HUES64 (cell line): ENCODE data around the gene CLIP4.

Source experiments
- H3K27ac ChIP-seq: 2 replicates; pipeline ENCODE4 v1.7.0; 2013; ENCODE audit warnings: low read depth, low read length, inconsistent platforms
- H3K27me3 ChIP-seq: 2 replicates; pipeline ENCODE4 v1.6.1; 2013; ENCODE audit warnings: mild to moderate bottlenecking, low read length; ENCODE audit not compliant: insufficient read depth
- H3K36me3 ChIP-seq: 2 replicates; pipeline ENCODE4 v1.6.1; 2013; ENCODE audit warnings: mild to moderate bottlenecking, low read length; ENCODE audit not compliant: insufficient read depth
- H3K4me1 ChIP-seq: 2 replicates; pipeline ENCODE4 v1.6.1; 2013; ENCODE audit warnings: mild to moderate bottlenecking, low read length, moderate library complexity; ENCODE audit not compliant: insufficient read depth
- H3K4me3 ChIP-seq: 2 replicates; pipeline ENCODE4 v1.5.1; 2013; ENCODE audit warnings: mild to moderate bottlenecking, low read length, moderate library complexity
- H3K9ac ChIP-seq: 2 replicates; pipeline ENCODE4 v1.6.1; 2013; ENCODE audit warnings: mild to moderate bottlenecking, low read depth, low read length
- H3K9me3 ChIP-seq: 2 replicates; pipeline ENCODE4 v1.6.1; 2013; ENCODE audit warnings: low read depth, low read length; ENCODE audit not compliant: insufficient read depth
- WGBS: fragments of 150-250, 120-280 bp; methylation state at CpG from one replicate; pipeline ENCODE4 v1.1.7; 2013; ENCODE audit warnings: missing lambda C conversion rate; 5-methylcytosine and 5-hydroxymethylcytosine counted together

The CLIP4 gene

GRCh38 chr2:29215073-29215472, 99.9 kb downstream of the CLIP4 start:
- 95% methylated on average over 5 of the region's 5 CpGs for WGBS
- Histone ChIP-seq H3K9ac (no peak overlapping the region), H3K27me3 (no peaks in the 10 kb centered on the region), H3K4me3 (no peak overlapping the region), H3K9me3 (no peaks in the 10 kb centered on the region), H3K4me1 (peaks cover 11% of the 10 kb centered on the region), H3K36me3 (no peaks in the 10 kb centered on the region), H3K27ac (no peak overlapping the region)

DNA sequence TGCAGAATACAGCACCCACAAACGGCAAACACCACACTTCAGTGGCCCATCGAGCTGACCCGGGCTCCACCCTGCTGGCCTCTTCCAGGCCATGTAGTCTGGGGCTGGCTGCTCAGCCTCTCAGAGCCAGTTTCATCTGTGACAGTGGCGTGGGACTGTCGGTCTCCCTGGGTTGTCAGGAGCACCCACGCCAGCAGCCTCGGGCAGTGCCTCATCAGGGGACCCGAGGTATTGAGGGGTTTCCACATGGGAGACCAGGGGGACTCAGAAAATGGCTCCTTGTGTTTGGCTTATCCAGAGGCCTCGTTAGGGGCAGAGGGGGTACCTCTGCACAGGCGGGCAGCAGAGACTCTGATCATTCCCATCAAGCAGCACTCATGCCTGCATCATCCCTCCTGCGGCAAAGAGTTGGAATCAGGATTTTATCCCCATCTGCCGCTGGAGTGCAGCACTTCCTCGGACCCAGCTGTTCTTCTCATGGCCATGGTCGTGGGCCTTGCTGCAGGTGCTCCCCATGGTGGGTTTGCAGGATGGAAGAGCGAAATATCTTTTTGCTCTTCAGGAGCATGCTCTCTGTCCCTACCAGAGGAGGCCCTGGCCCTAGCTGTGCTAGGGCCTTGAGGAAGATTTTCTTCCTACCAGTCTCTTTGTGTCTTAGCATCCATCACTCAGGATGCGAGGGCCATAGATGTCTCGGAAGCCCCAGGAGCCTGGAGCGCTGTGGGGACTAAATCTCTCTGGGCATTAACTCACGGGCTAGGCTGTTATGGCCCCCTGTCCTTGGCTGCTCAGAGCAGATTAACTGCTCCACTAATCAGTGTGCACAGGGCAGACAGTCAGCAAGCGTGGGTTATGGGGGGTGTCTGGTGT, 100.8 kb downstream of the CLIP4 start:
- peaks cover 11% of the 10 kb centered on the region for H3K4me1 ChIP-seq
- 93% methylated on average over 20 of the region's 20 CpGs for WGBS
- H3K36me3 ChIP-seq, result no peaks in the 10 kb centered on the region
- no peaks in the 10 kb centered on the region for H3K27me3 ChIP-seq
- H3K4me3 ChIP-seq, result no peak overlapping the region
- no peak overlapping the region for H3K27ac ChIP-seq
- no peaks in the 10 kb centered on the region for H3K9me3 ChIP-seq
- H3K9ac ChIP-seq, result no peak overlapping the region

GRCh38 chr2:29216609-29216909, 101.3 kb downstream of the CLIP4 start:
- no peaks in the 10 kb centered on the region for H3K36me3 ChIP-seq
- no peak overlapping the region for H3K4me3 ChIP-seq
- WGBS, result 95% methylated on average over 5 of the region's 5 CpGs
- no peaks in the 10 kb centered on the region for H3K27me3 ChIP-seq
- H3K9ac ChIP-seq, result no peak overlapping the region
- no peak overlapping the region for H3K27ac ChIP-seq
- H3K9me3 ChIP-seq, result no peaks in the 10 kb centered on the region
- peaks cover 11% of the 10 kb centered on the region for H3K4me1 ChIP-seq

DNA sequence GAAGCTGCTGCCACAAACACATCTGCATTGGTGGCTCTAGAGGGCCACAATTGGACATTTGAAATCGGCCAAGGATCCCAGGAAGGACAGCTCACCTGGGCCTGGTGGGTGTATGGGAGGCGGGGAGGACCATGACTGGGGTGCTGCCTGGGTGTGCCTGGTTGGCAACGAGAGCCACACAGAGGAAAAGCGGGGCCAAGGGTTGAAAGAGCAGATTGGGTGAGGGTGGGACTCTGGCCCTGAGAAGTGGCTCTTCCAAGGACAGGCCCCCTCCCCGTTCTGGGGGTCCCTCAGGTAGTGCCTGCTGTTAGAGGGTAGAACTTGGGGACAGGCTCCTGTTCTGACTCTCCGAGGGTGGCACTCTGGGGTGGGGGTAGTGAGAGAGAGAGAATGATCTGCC, 102.9 kb downstream of the CLIP4 start:
- 92% methylated on average over 6 of the region's 6 CpGs for WGBS
- Histone ChIP-seq H3K9me3 (no peaks in the 10 kb centered on the region), H3K27me3 (no peaks in the 10 kb centered on the region)

DNA sequence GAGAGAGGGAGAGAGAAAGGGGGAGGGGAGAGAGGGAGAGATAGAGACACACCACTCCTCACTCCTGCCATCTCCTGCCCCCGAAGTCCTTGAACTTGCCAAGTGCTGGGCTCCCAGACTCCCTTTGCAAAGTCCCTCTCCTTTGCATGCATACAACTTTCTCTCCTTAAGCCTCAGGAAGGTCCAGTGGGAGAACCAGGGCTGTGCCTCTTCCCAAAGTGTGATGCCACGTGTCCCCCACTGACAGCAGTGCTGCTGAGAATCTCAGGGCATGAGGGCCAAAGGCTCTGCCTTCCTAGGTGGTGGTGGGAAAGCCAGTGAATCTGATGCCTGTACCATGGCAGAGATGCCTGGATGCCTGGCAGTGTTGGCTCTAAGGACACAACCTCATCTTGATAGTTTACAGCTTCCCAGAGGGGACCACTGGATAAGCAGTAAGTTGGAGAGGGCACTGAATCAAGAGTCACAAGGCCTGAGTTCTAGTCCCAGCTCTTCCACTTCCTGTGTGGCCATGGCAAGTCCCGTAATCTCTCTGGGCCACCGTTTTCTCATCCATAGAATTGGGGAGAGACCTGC, 103.4 kb downstream of the CLIP4 start:
- Histone ChIP-seq H3K36me3 (no peaks in the 10 kb centered on the region), H3K4me3 (no peak overlapping the region), H3K9me3 (no peaks in the 10 kb centered on the region), H3K4me1 (peaks cover 11% of the 10 kb centered on the region), H3K27ac (no peak overlapping the region), H3K27me3 (no peaks in the 10 kb centered on the region), H3K9ac (no peak overlapping the region)
- WGBS, result 93% methylated on average over 4 of the region's 4 CpGs

More for the DNA sequence above, 102.9 kb downstream of the CLIP4 start:
- no peak overlapping the region for H3K9ac ChIP-seq
- no peaks in the 10 kb centered on the region for H3K36me3 ChIP-seq
- H3K4me1 ChIP-seq, result peaks cover 11% of the 10 kb centered on the region
- no peak overlapping the region for H3K4me3 ChIP-seq
- no peak overlapping the region for H3K27ac ChIP-seq

- H3K9me3 ChIP-seq, result no peaks in the 10 kb centered on the region
- WGBS, result 95% methylated on average over 4 of the region's 4 CpGs
- H3K4me1 ChIP-seq, result peaks cover 6% of the 10 kb centered on the region; the same call in 1 of the 2 replicates
These were observed 104.2 kb downstream of the CLIP4 start for GRCh38 chr2:29219374-29219773.

DNA sequence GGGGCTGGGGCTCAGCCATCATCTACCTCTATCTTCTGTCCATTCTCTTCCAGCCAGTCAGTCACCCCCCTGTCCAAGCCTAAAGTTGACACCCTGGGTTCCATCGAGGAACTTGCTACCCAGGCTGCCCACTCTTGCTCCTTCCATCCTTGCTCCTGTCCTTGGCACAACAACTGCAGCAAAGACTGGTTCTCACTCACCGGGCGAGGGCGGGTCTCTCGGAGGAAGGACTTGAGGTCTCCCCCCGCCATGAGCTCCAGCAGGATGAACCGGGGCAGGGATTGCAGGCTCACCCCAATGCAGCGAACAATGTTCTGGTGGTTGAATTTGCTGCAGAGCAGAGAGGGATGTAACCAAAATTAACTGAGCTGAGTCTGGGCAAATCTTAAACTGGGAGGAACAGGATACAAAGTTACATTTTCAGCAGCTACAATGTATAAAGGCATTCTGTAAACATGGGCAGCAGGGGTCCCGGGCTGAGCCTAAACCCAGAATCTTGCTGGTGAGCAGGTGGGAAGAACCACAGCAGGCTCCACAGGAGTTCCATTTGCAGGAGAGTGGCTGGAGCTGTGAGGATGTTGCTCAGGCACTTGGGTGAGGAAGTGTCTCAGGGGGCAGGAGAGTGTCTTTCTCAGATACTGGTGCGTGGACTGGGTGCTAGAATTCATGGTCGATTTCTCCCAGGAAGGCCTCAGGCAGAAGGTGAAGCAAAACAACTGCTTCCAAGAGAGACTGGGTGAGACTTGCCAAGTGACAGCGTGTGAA, 105.5 kb downstream of the CLIP4 start:
- no peaks in the 10 kb centered on the region for H3K36me3 ChIP-seq
- no peak overlapping the region for H3K9ac ChIP-seq
- no peak overlapping the region for H3K4me3 ChIP-seq
- 89% methylated on average over 12 of the region's 12 CpGs for WGBS
- no peaks in the 10 kb centered on the region for H3K4me1 ChIP-seq
- H3K27me3 ChIP-seq, result no peaks in the 10 kb centered on the region
- H3K27ac ChIP-seq, result no peak overlapping the region
- H3K9me3 ChIP-seq, result no peaks in the 10 kb centered on the region

More at GRCh38 chr2:29219374-29219773, 104.2 kb downstream of the CLIP4 start:
- Histone ChIP-seq H3K9ac (no peak overlapping the region), H3K4me3 (no peak overlapping the region), H3K27ac (no peak overlapping the region), H3K27me3 (no peaks in the 10 kb centered on the region), H3K36me3 (no peaks in the 10 kb centered on the region)

DNA sequence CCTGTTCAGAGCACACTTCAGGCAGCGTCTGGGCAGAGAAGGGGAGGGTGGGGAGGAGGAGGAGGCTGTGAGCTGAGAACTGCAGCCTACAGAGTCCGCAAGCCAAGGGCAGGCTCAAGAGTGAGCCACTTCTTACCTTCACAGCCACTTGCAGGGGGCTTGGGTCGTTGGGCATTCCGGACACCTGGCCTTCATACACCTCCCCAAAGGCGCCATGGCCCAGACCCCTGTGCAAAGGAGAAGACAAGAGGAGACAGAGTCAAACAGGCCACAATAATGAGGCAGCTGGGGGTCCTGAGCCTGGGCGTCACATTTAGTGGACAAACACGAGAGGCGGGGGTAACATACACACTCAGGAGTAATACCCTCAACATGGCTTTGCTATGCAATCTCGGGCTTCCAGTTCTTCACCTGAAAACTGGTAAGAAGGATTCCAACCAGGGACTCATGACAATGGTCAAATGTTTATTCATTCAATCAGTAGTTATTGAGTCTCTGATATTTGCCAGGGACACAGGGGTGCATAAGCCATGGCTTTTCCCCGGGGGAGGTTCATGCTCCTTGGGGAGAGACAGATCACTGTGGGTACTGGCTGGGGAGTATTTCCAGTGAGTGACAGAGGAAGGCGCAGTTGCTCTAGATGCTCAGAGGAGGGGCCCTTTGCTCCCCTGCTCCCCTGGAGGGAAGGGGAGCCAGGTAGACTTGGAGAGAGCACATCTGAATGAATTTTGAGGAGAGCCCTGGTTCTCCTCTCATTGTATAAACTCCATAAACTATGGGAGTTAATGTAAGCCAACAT, 107.4 kb downstream of the CLIP4 start:
- 92% methylated on average over 11 of the region's 11 CpGs for WGBS

DNA sequence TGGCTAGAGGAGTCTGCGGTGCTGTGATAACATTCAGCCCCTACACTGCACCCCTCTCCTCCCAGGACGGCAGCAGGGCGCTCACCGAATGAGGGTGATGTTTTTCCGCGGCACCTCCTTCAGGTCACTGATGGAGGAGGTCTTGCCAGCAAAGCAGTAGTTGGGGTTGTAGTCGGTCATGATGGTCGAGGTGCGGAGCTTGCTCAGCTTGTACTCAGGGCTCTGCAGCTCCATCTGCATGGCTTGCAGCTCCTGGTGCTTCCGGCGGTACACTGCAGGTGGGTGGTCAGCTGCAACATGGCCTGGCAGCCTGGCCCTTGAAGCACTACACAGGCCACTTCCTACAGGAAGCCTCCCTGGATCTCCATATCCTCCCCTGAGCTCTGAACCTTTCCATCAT, 108.0 kb downstream of the CLIP4 start:
- Histone ChIP-seq H3K9ac (no peak overlapping the region), H3K36me3 (no peaks in the 10 kb centered on the region), H3K9me3 (no peaks in the 10 kb centered on the region), H3K4me3 (no peak overlapping the region), H3K27ac (no peak overlapping the region), H3K27me3 (no peaks in the 10 kb centered on the region), H3K4me1 (no peaks in the 10 kb centered on the region)
- WGBS, result 93% methylated on average over 11 of the region's 11 CpGs

More for the DNA sequence above, 107.4 kb downstream of the CLIP4 start:
- Histone ChIP-seq H3K36me3 (no peaks in the 10 kb centered on the region), H3K9ac (no peak overlapping the region), H3K27me3 (no peaks in the 10 kb centered on the region), H3K9me3 (no peaks in the 10 kb centered on the region), H3K4me3 (no peak overlapping the region), H3K4me1 (no peaks in the 10 kb centered on the region), H3K27ac (no peak overlapping the region)

- no peaks in the 10 kb centered on the region for H3K27me3 ChIP-seq
- WGBS, result 95% methylated on average over 7 of the region's 7 CpGs
- H3K9ac ChIP-seq, result no peak overlapping the region
These were observed 108.9 kb downstream of the CLIP4 start for GRCh38 chr2:29223851-29224692.

More at GRCh38 chr2:29223851-29224692, 108.9 kb downstream of the CLIP4 start:
- Histone ChIP-seq H3K9me3 (no peaks in the 10 kb centered on the region), H3K4me1 (no peaks in the 10 kb centered on the region), H3K27ac (no peak overlapping the region), H3K36me3 (no peaks in the 10 kb centered on the region), H3K4me3 (no peak overlapping the region)
